Skeletal muscle satellite cell (primary cell): Measurements from ENCODE around the gene SPACA6.
A peak's percentile ranks its signal among the peaks of the same experiment; 100 is the strongest.
"Not testable (repeated sequence)": the region's sequence is repeated elsewhere in the genome, so short reads cannot be mapped to it uniquely, and the experiment has no call there.

Experiments
- H3K27me3 ChIP-seq: 2 replicates; pipeline ENCODE4 v1.7.0; 2013; ENCODE audit warnings: low read length; ENCODE audit not compliant: control insufficient read depth, insufficient read depth
- H3K36me3 ChIP-seq: 2 replicates; pipeline ENCODE4 v1.7.0; 2013; ENCODE audit warnings: mild to moderate bottlenecking, control low read depth, low read length; ENCODE audit not compliant: insufficient read depth
- H3K4me1 ChIP-seq: 2 replicates; pipeline ENCODE4 v1.7.0; 2013; ENCODE audit warnings: low read length; ENCODE audit not compliant: control insufficient read depth, insufficient read depth
- H3K4me2 ChIP-seq: 2 replicates; pipeline ENCODE4 v1.7.0; 2013; ENCODE audit warnings: mild to moderate bottlenecking, low read length
- H3K4me3 ChIP-seq: 2 replicates; pipeline ENCODE4 v1.7.0; 2013; ENCODE audit warnings: low read length
- H3K9ac ChIP-seq: 2 replicates; pipeline ENCODE4 v1.7.0; 2013; ENCODE audit warnings: mild to moderate bottlenecking, low read depth, low read length, moderate library complexity
- H3K9me3 ChIP-seq: replicated peaks from 2 replicates; pipeline ENCODE4 v1.7.0; 2013; ENCODE audit warnings: mild to moderate bottlenecking, control low read depth, low read length

Gene SPACA6

DNA sequence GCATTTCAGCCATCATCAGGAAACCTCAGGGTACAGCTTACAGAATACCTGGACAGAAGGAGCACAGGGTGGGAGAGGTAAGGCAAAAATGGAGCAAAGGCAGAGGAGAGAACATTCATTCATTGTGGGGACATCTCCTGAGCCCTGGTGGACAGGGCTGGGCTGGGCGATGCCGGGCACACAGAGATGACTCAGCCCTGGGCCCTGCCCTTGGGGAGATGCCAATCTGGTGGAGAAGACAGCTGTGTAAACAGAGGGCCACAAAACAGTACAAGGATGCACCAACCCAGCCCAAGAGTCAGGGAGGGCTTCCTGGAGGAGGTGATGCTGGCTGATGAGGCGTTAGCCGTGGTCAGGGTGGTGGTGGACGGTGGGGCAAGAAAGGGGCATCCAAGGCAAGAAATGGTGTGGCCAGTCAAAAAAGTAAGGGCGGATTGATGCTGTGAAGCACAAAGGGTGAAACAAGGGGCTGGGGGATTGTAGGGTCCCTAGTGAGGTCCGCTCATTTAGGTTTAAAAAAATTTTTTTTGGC lies 34.3 kb downstream of the SPACA6 start:
- peaks cover 27% of the 10 kb centered on the region for H3K4me1 ChIP-seq
- H3K9ac ChIP-seq = peak overlapping the region; percentile 20
- H3K4me2 ChIP-seq = peak overlapping the region; percentile 53
- H3K9me3 ChIP-seq = no peaks in the 10 kb centered on the region
- no peak overlapping the region for H3K4me3 ChIP-seq
- no peaks in the 10 kb centered on the region for H3K36me3 ChIP-seq
- H3K27me3 ChIP-seq = peaks cover 9% of the 10 kb centered on the region

DNA sequence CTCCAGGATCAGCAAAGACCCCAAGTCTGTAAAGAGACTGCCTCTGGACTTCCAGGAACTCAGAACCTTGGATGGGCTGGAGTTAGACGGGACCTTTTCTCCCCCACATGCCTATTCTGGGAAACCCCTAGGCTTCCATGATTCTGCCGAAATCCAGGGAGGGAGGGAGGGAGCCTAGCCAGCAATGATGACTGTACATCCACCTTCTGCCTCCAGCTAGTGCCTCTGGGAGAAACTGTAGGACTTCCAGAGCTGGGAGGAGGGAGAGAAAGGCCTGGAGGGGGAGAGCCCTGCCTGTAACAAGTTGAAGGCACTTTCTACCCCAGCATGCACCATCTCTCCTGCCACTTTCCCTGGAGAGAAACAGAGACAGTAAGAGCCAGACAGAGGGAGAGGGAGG lies 36.7 kb downstream of the SPACA6 start:
- Histone ChIP-seq H3K36me3 (no peaks in the 10 kb centered on the region), H3K4me3 (no peak overlapping the region), H3K27me3 (peaks cover 2% of the 10 kb centered on the region), H3K9ac (no peak overlapping the region), H3K9me3 (no peaks in the 10 kb centered on the region), H3K4me2 (no peak overlapping the region), H3K4me1 (peaks cover 24% of the 10 kb centered on the region)

DNA sequence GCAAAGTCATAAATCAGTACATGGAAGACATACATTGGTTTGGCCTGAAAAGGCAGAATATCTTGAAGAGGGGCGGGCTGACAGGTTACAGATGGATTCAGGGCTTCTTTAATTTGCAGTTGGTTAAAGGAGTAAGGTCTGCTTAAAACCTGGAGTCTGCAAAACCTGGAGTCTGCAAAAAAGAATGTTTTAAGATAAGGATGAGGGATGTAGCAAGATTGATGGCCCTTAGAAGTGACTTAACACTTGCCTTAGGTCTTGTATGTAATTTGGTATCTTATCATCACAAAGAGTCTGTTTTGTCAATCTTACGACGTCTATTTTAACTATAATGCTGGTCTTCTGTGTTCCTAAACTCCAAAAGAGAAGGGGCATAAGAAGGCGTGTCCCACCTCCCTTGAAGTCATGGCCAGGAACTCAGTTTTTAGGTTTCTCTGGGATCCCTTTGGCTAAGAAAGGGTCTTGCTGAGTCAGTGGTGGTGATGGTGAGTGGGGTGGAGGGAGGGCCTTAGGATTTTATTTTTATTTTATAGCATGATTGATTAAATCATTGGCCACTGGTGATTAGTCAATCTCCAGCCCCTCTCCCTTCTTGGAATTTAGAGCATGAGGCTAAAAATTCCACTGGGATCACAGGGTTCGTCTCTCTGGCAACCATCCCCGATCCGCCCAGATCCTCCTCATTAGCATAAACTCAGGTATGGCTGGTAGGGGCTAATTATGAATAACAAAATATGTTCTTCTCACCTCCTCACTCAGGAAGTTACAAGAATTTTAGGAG lies 40.8 kb downstream of the SPACA6 start:
- Histone ChIP-seq H3K27me3 (no peaks in the 10 kb centered on the region), H3K36me3 (no peaks in the 10 kb centered on the region), H3K4me3 (no peak overlapping the region), H3K4me1 (peaks cover 15% of the 10 kb centered on the region), H3K9ac (no peak overlapping the region), H3K4me2 (no peak overlapping the region), H3K9me3 (no peaks in the 10 kb centered on the region)

- Histone ChIP-seq H3K4me2 (peak overlapping the region; percentile 20), H3K36me3 (no peaks in the 10 kb centered on the region), H3K4me3 (no peak overlapping the region), H3K4me1 (peaks cover 21% of the 10 kb centered on the region), H3K27me3 (no peaks in the 10 kb centered on the region), H3K9ac (peak overlapping the region; percentile 21), H3K9me3 (no peaks in the 10 kb centered on the region)
Observed at GRCh38 chr19:51735759-51736449, 42.8 kb downstream of the SPACA6 start.

- peaks cover 21% of the 10 kb centered on the region for H3K4me1 ChIP-seq
- no peak overlapping the region for H3K9ac ChIP-seq
- no peaks in the 10 kb centered on the region for H3K27me3 ChIP-seq
- no peak overlapping the region for H3K4me2 ChIP-seq
- no peaks in the 10 kb centered on the region for H3K9me3 ChIP-seq
- H3K36me3 ChIP-seq = no peaks in the 10 kb centered on the region
- no peak overlapping the region for H3K4me3 ChIP-seq
Observed at GRCh38 chr19:51737389-51737788, 44.3 kb downstream of the SPACA6 start.

DNA sequence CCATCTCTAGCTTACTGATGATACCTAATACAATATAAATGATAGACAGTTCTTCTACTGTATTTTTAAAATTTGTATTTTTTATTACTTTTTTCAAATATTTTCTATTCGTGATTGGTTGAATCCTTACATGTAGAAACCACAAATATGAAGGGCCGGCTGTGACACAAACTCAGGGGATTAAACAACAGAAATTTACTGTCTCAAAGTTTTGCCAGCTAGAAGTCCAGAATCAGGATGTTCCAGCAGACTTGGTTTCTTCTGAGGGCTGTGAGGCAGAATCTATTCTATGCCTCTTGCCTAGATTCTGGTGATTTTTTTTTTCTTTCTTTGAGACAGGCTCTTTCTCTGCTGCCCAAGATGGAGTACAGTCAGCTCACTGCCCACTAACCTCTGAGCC lies 44.8 kb downstream of the SPACA6 start:
- Histone ChIP-seq H3K4me1 (peaks cover 21% of the 10 kb centered on the region), H3K4me3 (no peak overlapping the region), H3K27me3 (no peaks in the 10 kb centered on the region), H3K9ac (no peak overlapping the region), H3K36me3 (no peaks in the 10 kb centered on the region), H3K9me3 (no peaks in the 10 kb centered on the region), H3K4me2 (no peak overlapping the region)

- not testable (repeated sequence) for H3K4me3 ChIP-seq, H3K9ac ChIP-seq, H3K27me3 ChIP-seq, H3K4me2 ChIP-seq, H3K36me3 ChIP-seq, H3K9me3 ChIP-seq
- H3K4me1 ChIP-seq = peaks cover 24% of the 10 kb centered on the region
Observed at GRCh38 chr19:51738523-51738922, 45.4 kb downstream of the SPACA6 start.

GRCh38 chr19:51739466-51740213 lies 46.5 kb downstream of the SPACA6 start:
- H3K4me3 ChIP-seq = no peak overlapping the region
- no peak overlapping the region for H3K4me2 ChIP-seq
- H3K4me1 ChIP-seq = peaks cover 24% of the 10 kb centered on the region
- H3K27me3 ChIP-seq = no peaks in the 10 kb centered on the region
- H3K9me3 ChIP-seq = no peaks in the 10 kb centered on the region
- H3K9ac ChIP-seq = no peak overlapping the region
- no peaks in the 10 kb centered on the region for H3K36me3 ChIP-seq

GRCh38 chr19:51740356-51740755 lies 47.2 kb downstream of the SPACA6 start:
- H3K9me3 ChIP-seq = no peaks in the 10 kb centered on the region
- H3K36me3 ChIP-seq = no peaks in the 10 kb centered on the region
- H3K9ac ChIP-seq = no peak overlapping the region
- peaks cover 24% of the 10 kb centered on the region for H3K4me1 ChIP-seq
- no peaks in the 10 kb centered on the region for H3K27me3 ChIP-seq
- no peak overlapping the region for H3K4me2 ChIP-seq
- no peak overlapping the region for H3K4me3 ChIP-seq

- no peaks in the 10 kb centered on the region for H3K36me3 ChIP-seq
- H3K27me3 ChIP-seq = no peaks in the 10 kb centered on the region
- H3K9me3 ChIP-seq = no peaks in the 10 kb centered on the region
- peaks cover 14% of the 10 kb centered on the region for H3K4me1 ChIP-seq
- peak overlapping the region; percentile 54 for H3K9ac ChIP-seq
- H3K4me3 ChIP-seq = no peak overlapping the region
- H3K4me2 ChIP-seq = peak overlapping the region; percentile 68
Observed at GRCh38 chr19:51742789-51743188, 49.7 kb downstream of the SPACA6 start.

GRCh38 chr19:51743405-51743804 lies 50.3 kb downstream of the SPACA6 start:
- H3K4me3 ChIP-seq = no peak overlapping the region
- H3K27me3 ChIP-seq = no peaks in the 10 kb centered on the region
- peak overlapping the region; percentile 54 for H3K9ac ChIP-seq
- H3K9me3 ChIP-seq = no peaks in the 10 kb centered on the region
- no peaks in the 10 kb centered on the region for H3K36me3 ChIP-seq
- H3K4me1 ChIP-seq = peaks cover 10% of the 10 kb centered on the region
- H3K4me2 ChIP-seq = peak overlapping the region; percentile 68
